Right renal cortex interstitium (tissue), 3 donors: Measurements from ENCODE around the gene CSTPP1. TPM values are rescaled to one million over a fixed set of nuclear protein-coding genes. Genes with fewer than 3 reads are reported as not detected.
"Not testable (repeated sequence)": the region's sequence is repeated elsewhere in the genome, so short reads cannot be mapped to it uniquely, and the experiment has no call there.

ENCODE experiments used
- DNase-seq, 3 donors: peaks; one replicate each; pipeline ENCODE4 v3.0.0-alpha.2; 2013; ENCODE audit warnings: low read depth in 3 of 3, low spot score in 2 of 3
- polyA plus RNA-seq, 3 donors: library from polyadenylated mRNA; unstranded; fragments of 120-200 nt; gene quantifications; one replicate each; pipeline ENCODE4 v1.2.1, GENCODE V29; 2013; ENCODE audit not compliant: insufficient read length in 3 of 3

CSTPP1 gene
- polyA plus RNA-seq, 3 donors, result 56.8 to 58.1 (median 57.1) TPM

GRCh38 chr11:47078751-47079521, 142.4 kb downstream of the CSTPP1 start:
- no peak for DNase-seq

GRCh38 chr11:47080775-47081174, 144.2 kb downstream of the CSTPP1 start:
- DNase-seq, result not testable (repeated sequence)

GRCh38 chr11:47083913-47084312, 147.4 kb downstream of the CSTPP1 start:
- no peak for DNase-seq

- no peak for DNase-seq
These were observed 151.2 kb downstream of the CSTPP1 start for GRCh38 chr11:47087801-47088200.

- no peak for DNase-seq
These were observed 157.0 kb downstream of the CSTPP1 start for GRCh38 chr11:47093541-47093940.

GRCh38 chr11:47096871-47097270, 160.3 kb downstream of the CSTPP1 start:
- DNase-seq, result not testable (repeated sequence)

GRCh38 chr11:47098223-47098622, 161.7 kb downstream of the CSTPP1 start:
- DNase-seq, result not testable (repeated sequence)

GRCh38 chr11:47099214-47099917, 162.8 kb downstream of the CSTPP1 start:
- DNase-seq, result no peak

- DNase-seq, result no peak
These were observed 163.4 kb downstream of the CSTPP1 start for GRCh38 chr11:47099918-47100315.

- no peak for DNase-seq
These were observed 164.8 kb downstream of the CSTPP1 start for GRCh38 chr11:47101406-47101805.

- DNase-seq, result no peak
These were observed 167.8 kb downstream of the CSTPP1 start for GRCh38 chr11:47104261-47104950.

GRCh38 chr11:47105541-47105940, 169.0 kb downstream of the CSTPP1 start:
- no peak for DNase-seq

- DNase-seq, result no peak
These were observed 169.4 kb downstream of the CSTPP1 start for GRCh38 chr11:47105974-47106373.

- no peak for DNase-seq
These were observed 170.3 kb downstream of the CSTPP1 start for GRCh38 chr11:47106798-47107411.

GRCh38 chr11:47107744-47108143, 171.2 kb downstream of the CSTPP1 start:
- DNase-seq, result no peak

- DNase-seq, result no peak
These were observed 171.7 kb downstream of the CSTPP1 start for GRCh38 chr11:47108214-47108613.

- DNase-seq, result no peak
These were observed 172.6 kb downstream of the CSTPP1 start for GRCh38 chr11:47109051-47109726.

- no peak for DNase-seq
These were observed 173.2 kb downstream of the CSTPP1 start for GRCh38 chr11:47109727-47110246.

GRCh38 chr11:47111318-47111804, 174.8 kb downstream of the CSTPP1 start:
- no peak for DNase-seq

- not testable (repeated sequence) for DNase-seq
These were observed 176.4 kb downstream of the CSTPP1 start for GRCh38 chr11:47112941-47113340.
